Endodermal cell (in vitro differentiated cells): ENCODE measurements around the gene SOX8. TPM values are rescaled to one million over a fixed set of nuclear protein-coding genes. Genes with fewer than 3 reads are reported as not detected.

Source experiments
- DNase-seq: peaks from one replicate; pipeline ENCODE4 v3.0.0-alpha.2; 2017
- H3K27ac ChIP-seq: 2 replicates; pipeline ENCODE4 v1.5.1; 2013; ENCODE audit warnings: mild to moderate bottlenecking, low read depth, low read length, moderate library complexity
- H3K27me3 ChIP-seq: 2 replicates; pipeline ENCODE4 v1.6.1; 2013; ENCODE audit warnings: mild to moderate bottlenecking, low read length, moderate library complexity; ENCODE audit not compliant: insufficient read depth, control insufficient read depth, poor library complexity, severe bottlenecking
- H3K36me3 ChIP-seq: 2 replicates; pipeline ENCODE4 v1.7.0; 2013; ENCODE audit warnings: mild to moderate bottlenecking, low read length, moderate library complexity; ENCODE audit not compliant: control insufficient read depth, insufficient read depth
- H3K4me1 ChIP-seq: one replicate; pipeline ENCODE4 v1.7.0; 2013; ENCODE audit warnings: low read length; ENCODE audit not compliant: control insufficient read depth, insufficient read depth
- H3K4me3 ChIP-seq: 2 replicates; pipeline ENCODE4 v1.5.1; 2013; ENCODE audit warnings: mild to moderate bottlenecking, low read length, moderate library complexity
- H3K9ac ChIP-seq: 2 replicates; pipeline ENCODE4 v1.6.1; 2013; ENCODE audit warnings: mild to moderate bottlenecking, low read length, moderate library complexity; ENCODE audit not compliant: poor library complexity, severe bottlenecking; ENCODE audit errors: extremely low read depth
- H3K9me3 ChIP-seq: 2 replicates; pipeline ENCODE4 v1.6.1; 2013; ENCODE audit warnings: mild to moderate bottlenecking, low read length, moderate library complexity; ENCODE audit not compliant: control insufficient read depth
- H3K27ac Mint-ChIP-seq: 2 replicates; pipeline ENCODE4 v1.8.0; 2020; ENCODE audit warnings: mixed read lengths
- H3K27me3 Mint-ChIP-seq: 2 replicates; pipeline ENCODE4 v1.8.0; 2021; ENCODE audit warnings: mild to moderate bottlenecking, mixed read lengths; ENCODE audit not compliant: insufficient read depth
- H3K36me3 Mint-ChIP-seq: 2 replicates; pipeline ENCODE4 v1.8.0; 2020; ENCODE audit warnings: low read depth, mixed read lengths
- H3K4me1 Mint-ChIP-seq: 2 replicates; pipeline ENCODE4 v1.8.0; 2020; ENCODE audit warnings: mixed read lengths
- H3K4me3 Mint-ChIP-seq: 2 replicates; pipeline ENCODE4 v1.8.0; 2020; ENCODE audit warnings: mild to moderate bottlenecking, moderate library complexity, mixed read lengths
- H3K9me3 Mint-ChIP-seq: 2 replicates; pipeline ENCODE4 v1.8.0; 2020; ENCODE audit warnings: mild to moderate bottlenecking, mixed read lengths
- CTCF ChIP-seq: fragments of 200-600 bp; sonication (generic); conservative IDR thresholded peaks from 2 replicates; pipeline ENCODE4 v1.5.0; 2021; ENCODE audit warnings: antibody characterized with exemption, mild to moderate bottlenecking
- WGBS, 2 experiments: methylation state at CpG; one replicate each; pipeline versions ENCODE4 v1.1.5 to v1.1.7; 2013; ENCODE audit warnings: missing lambda C conversion rate in 2 of 2, mixed read lengths in 1 of 2; ENCODE audit not compliant: insufficient coverage in 1 of 2, insufficient read length in 1 of 2; 5-methylcytosine and 5-hydroxymethylcytosine counted together
- total RNA-seq, 2 donors: library from RNA; stranded (reverse); fragmentation: NEBNext Ultra II Directional in 1 of 2; extraction: Animal tissue kit (Norgen Biotek cat#: 25700) in 1 of 2; gene quantifications; 2 replicates in 1 of 2; 3 replicates in 1 of 2; pipeline ENCODE4 v1.2.1, GENCODE V29; 2021

SOX8 gene
- total RNA-seq, 2 donors from 2014 or later = 0.69 to 5.1 TPM

DNA sequence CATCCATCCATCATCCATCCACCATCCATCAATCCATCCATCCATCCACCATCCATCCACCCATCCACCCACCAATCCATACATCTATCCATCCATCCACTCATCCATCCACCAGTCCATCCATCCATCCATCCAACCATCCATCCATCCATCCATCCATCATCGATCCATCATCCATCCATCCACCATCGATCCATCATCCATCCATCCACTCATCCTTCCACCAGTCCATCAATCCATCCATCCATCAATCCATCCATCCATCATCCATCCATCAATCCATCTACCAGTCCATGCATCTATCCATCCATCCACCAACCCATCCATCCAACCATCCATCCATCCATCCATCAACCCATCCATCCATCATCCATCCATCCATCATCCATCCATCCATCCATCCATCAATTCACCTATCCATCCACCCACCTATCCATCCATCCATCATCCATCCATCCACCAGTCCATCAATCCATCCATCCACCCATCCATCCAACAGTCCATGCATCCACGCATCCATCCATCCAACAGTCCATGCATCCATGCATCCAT lies 51.6 kb downstream of the SOX8 start:
- Histone ChIP-seq H3K4me1 (no peaks in the 10 kb centered on the region), H3K36me3 (no peaks in the 10 kb centered on the region), H3K9ac (no peak overlapping the region), H3K4me3 (no peak overlapping the region), H3K9me3 (no peaks in the 10 kb centered on the region), H3K27me3 (no peaks in the 10 kb centered on the region), H3K27ac (no peak overlapping the region)
- WGBS, 2 experiments = 60 to 63% methylated on average over 3 of the region's 3 CpGs
- no peak for TF ChIP-seq CTCF
- Mint-ChIP-seq H3K4me1 (no peaks in the 10 kb centered on the region), H3K36me3 (no peaks in the 10 kb centered on the region), H3K27ac (no peak overlapping the region), H3K4me3 (no peak overlapping the region), H3K9me3 (no peaks in the 10 kb centered on the region), H3K27me3 (no peaks in the 10 kb centered on the region)
- no peak for DNase-seq

GRCh38 chr16:1034230-1035065 lies 52.9 kb downstream of the SOX8 start:
- Histone ChIP-seq H3K9me3 (no peaks in the 10 kb centered on the region), H3K9ac (no peak overlapping the region), H3K27me3 (no peaks in the 10 kb centered on the region), H3K36me3 (no peaks in the 10 kb centered on the region), H3K4me3 (no peak overlapping the region), H3K27ac (no peak overlapping the region), H3K4me1 (no peaks in the 10 kb centered on the region)
- 74 to 80% methylated on average over 3 to 6 of the region's 6 CpGs for WGBS, 2 experiments
- no peak overlapping the region for H3K27ac Mint-ChIP-seq
- H3K27me3 Mint-ChIP-seq = no peaks in the 10 kb centered on the region
- no peaks in the 10 kb centered on the region for H3K4me1 Mint-ChIP-seq
- DNase-seq = no peak
- TF ChIP-seq CTCF = no peak
- H3K9me3 Mint-ChIP-seq = no peaks in the 10 kb centered on the region
- H3K36me3 Mint-ChIP-seq = no peaks in the 10 kb centered on the region
- H3K4me3 Mint-ChIP-seq = no peak overlapping the region

DNA sequence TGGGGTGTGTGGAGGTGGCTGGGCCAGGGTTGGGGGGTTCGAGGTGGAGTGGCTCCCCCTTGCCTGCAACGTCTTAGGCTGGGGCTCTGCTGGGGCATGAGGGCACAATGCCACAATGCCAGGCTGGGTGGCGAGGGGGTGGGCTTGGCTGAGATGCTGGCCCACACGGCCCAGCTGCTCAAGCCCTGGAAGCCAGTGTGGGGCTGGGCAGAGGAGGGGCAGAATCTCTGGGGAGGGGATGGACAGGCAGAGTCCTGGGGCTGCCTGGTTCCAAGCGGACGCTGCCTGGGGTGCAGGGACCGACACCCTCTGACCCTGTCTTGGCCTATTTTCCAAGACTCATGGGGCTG lies 53.5 kb downstream of the SOX8 start:
- WGBS, 2 experiments = 78 to 89% methylated on average over 2 to 7 of the region's 7 CpGs
- no peak overlapping the region for H3K9ac ChIP-seq
- no peaks in the 10 kb centered on the region for H3K4me1 ChIP-seq
- Mint-ChIP-seq H3K4me1 (no peaks in the 10 kb centered on the region), H3K27me3 (no peaks in the 10 kb centered on the region), H3K36me3 (no peaks in the 10 kb centered on the region), H3K27ac (no peak overlapping the region), H3K9me3 (no peaks in the 10 kb centered on the region), H3K4me3 (no peak overlapping the region)
- no peak overlapping the region for H3K4me3 ChIP-seq
- no peaks in the 10 kb centered on the region for H3K27me3 ChIP-seq
- no peak for DNase-seq
- TF ChIP-seq CTCF = no peak
- no peaks in the 10 kb centered on the region for H3K9me3 ChIP-seq
- no peak overlapping the region for H3K27ac ChIP-seq
- no peaks in the 10 kb centered on the region for H3K36me3 ChIP-seq
